HepG2 (cell line): ENCODE data around the gene ENG.

Experiments
- CBX5 ChIP-seq: sonication (generic); formaldehyde crosslinking; IDR thresholded peaks from 2 replicates; pipeline ENCODE4 v1.4.0; 2020; ENCODE audit warnings: missing genetic modification reagents, borderline replicate concordance
- CEBPZ ChIP-seq: IDR thresholded peaks from 2 replicates; pipeline ENCODE4 v1.6.1; 2012; ENCODE audit warnings: low read length, improper control_type of control experiment
- NFYB ChIP-seq: sonication (generic); formaldehyde crosslinking; IDR thresholded peaks from 2 replicates; pipeline ENCODE4 v1.4.0; 2020; ENCODE audit warnings: missing genetic modification reagents
- RXRA ChIP-seq: sonication (generic); formaldehyde crosslinking; IDR thresholded peaks from 2 replicates; pipeline ENCODE4 v1.5.1; 2020; ENCODE audit warnings: missing genetic modification reagents
- SMARCC2 ChIP-seq: fragments of 450-650 bp; IDR thresholded peaks from 2 replicates; pipeline ENCODE4 v1.6.1; 2017; ENCODE audit warnings: antibody characterized with exemption, mild to moderate bottlenecking
- ZNF33A ChIP-seq: sonication (generic); formaldehyde crosslinking; IDR thresholded peaks from 2 replicates; pipeline ENCODE4 v1.5.1; 2020; ENCODE audit warnings: missing genetic modification reagents, mild to moderate bottlenecking, moderate library complexity, borderline replicate concordance
- TF ChIP-seq, protein P1 (sequence below), 2 experiments: IDR thresholded peaks; 2 replicates each; pipeline ENCODE4 v1.6.1; 2011 to 2012; ENCODE audit warnings: low read length in 2 of 2, borderline replicate concordance in 1 of 2, low read depth in 1 of 2, mild to moderate bottlenecking in 1 of 2, moderate library complexity in 1 of 2
- TF ChIP-seq, protein P2 (sequence below): sonication (generic); formaldehyde crosslinking; IDR thresholded peaks from 2 replicates; pipeline ENCODE4 v1.8.1; 2023; ENCODE audit warnings: mild to moderate bottlenecking, inconsistent platforms, moderate library complexity, missing genetic modification reagents, borderline replicate concordance

DNA sequence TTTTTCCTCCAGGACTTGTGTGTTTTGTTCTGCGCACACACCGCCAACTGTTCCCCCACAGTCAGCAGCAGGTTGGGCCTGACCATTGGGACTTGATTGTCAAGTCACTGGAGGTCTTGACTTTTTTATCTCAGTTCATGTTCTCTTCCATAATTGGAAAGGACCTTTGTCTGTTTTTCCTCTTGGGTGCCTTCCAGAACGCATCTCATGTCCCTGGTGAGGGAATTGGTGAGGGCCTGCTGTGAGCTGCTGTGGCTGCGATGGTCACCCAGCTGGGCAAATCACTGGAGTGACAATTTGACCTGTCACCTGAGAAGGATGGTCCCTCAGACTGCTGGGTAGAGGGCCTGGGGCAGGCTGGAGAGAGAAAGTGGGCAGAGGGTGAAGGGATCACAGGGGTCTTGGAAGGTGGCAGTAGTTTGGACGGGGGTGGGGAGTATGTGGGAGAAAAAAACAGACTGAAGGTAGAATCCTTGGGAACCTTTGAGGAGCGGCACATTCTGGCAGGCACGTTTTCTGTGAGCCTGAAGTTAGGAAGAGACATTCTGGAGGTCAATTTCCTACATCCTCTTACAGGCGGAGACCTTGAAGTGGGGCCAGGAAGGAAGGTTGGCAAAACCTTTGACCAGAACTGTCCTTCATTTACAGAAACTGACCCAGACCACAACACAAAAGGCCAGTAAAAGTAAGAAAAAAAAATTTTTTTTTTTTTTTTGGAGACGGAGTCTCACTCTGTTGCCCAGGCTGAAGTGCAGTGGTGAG, 64.2 kb downstream of the ENG start:
- TF ChIP-seq NFYB (no peak), CBX5 (CRISPR knock-in tag) (no peak), RXRA (CRISPR knock-in tag) (no peak), CEBPZ (no peak), ZNF33A (CRISPR knock-in tag) (no peak), SMARCC2 (no peak)
- TF ChIP-seq, protein P1, sequence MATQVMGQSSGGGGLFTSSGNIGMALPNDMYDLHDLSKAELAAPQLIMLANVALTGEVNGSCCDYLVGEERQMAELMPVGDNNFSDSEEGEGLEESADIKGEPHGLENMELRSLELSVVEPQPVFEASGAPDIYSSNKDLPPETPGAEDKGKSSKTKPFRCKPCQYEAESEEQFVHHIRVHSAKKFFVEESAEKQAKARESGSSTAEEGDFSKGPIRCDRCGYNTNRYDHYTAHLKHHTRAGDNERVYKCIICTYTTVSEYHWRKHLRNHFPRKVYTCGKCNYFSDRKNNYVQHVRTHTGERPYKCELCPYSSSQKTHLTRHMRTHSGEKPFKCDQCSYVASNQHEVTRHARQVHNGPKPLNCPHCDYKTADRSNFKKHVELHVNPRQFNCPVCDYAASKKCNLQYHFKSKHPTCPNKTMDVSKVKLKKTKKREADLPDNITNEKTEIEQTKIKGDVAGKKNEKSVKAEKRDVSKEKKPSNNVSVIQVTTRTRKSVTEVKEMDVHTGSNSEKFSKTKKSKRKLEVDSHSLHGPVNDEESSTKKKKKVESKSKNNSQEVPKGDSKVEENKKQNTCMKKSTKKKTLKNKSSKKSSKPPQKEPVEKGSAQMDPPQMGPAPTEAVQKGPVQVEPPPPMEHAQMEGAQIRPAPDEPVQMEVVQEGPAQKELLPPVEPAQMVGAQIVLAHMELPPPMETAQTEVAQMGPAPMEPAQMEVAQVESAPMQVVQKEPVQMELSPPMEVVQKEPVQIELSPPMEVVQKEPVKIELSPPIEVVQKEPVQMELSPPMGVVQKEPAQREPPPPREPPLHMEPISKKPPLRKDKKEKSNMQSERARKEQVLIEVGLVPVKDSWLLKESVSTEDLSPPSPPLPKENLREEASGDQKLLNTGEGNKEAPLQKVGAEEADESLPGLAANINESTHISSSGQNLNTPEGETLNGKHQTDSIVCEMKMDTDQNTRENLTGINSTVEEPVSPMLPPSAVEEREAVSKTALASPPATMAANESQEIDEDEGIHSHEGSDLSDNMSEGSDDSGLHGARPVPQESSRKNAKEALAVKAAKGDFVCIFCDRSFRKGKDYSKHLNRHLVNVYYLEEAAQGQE (IDR thresholded peaks at IDR 0.05; ENCODE audit: borderline replicate concordance in 1 of 2, low read depth in 1 of 2, low read length in 2 of 2): no peak
- TF ChIP-seq, protein P2, sequence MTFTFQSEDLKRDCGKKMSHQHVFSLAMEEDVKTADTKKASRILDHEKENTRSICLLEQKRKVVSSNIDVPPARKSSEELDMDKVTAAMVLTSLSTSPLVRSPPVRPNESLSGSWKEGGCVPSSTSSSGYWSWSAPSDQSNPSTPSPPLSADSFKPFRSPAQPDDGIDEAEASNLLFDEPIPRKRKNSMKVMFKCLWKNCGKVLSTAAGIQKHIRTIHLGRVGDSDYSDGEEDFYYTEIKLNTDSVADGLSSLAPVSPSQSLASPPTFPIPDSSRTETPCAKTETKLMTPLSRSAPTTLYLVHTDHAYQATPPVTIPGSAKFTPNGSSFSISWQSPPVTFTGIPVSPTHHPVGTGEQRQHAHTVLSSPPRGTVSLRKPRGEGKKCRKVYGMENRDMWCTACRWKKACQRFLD (CRISPR knock-in tag): no peak
